Ishikawa (cell line): ENCODE data around the gene MRGPRF.

Experiments
- CEBPB ChIP-seq: IDR thresholded peaks from 2 replicates; pipeline ENCODE4 v1.6.1; 2012
- CREB1 ChIP-seq: IDR thresholded peaks from 2 replicates; pipeline ENCODE4 v1.6.1; 2012; ENCODE audit warnings: low read depth
- EGR1 ChIP-seq: IDR thresholded peaks from 2 replicates; pipeline ENCODE4 v1.6.1; 2012
- EP300 ChIP-seq: IDR thresholded peaks from 2 replicates; pipeline ENCODE4 v1.6.1; 2012; ENCODE audit warnings: borderline replicate concordance
- FOXM1 ChIP-seq: IDR thresholded peaks from 2 replicates; pipeline ENCODE4 v1.6.1; 2012; ENCODE audit warnings: low read depth, borderline replicate concordance
- NFIC ChIP-seq: IDR thresholded peaks from 2 replicates; pipeline ENCODE4 v1.6.1; 2012
- RAD21 ChIP-seq: IDR thresholded peaks from 2 replicates; pipeline ENCODE4 v1.6.1; 2012; ENCODE audit warnings: low read depth
- TAF1 ChIP-seq: IDR thresholded peaks from 2 replicates; pipeline ENCODE4 v1.6.1; 2012; ENCODE audit warnings: low read depth, mild to moderate bottlenecking
- TCF12 ChIP-seq: IDR thresholded peaks from 2 replicates; pipeline ENCODE4 v1.6.1; 2012; ENCODE audit warnings: low read depth
- TEAD4 ChIP-seq: IDR thresholded peaks from 2 replicates; pipeline ENCODE4 v1.6.1; 2012
- YY1 ChIP-seq: IDR thresholded peaks from 2 replicates; pipeline ENCODE4 v1.6.1; 2012; ENCODE audit warnings: low read depth
- ZBTB7A ChIP-seq: IDR thresholded peaks from 2 replicates; pipeline ENCODE4 v1.6.1; 2012; ENCODE audit warnings: low read depth
- TF ChIP-seq, protein P1 (sequence below): IDR thresholded peaks from 2 replicates; pipeline ENCODE4 v1.6.1; 2012
- TF ChIP-seq, protein P2 (sequence below): IDR thresholded peaks from 2 replicates; pipeline ENCODE4 v1.6.1; 2012

MRGPRF gene

DNA sequence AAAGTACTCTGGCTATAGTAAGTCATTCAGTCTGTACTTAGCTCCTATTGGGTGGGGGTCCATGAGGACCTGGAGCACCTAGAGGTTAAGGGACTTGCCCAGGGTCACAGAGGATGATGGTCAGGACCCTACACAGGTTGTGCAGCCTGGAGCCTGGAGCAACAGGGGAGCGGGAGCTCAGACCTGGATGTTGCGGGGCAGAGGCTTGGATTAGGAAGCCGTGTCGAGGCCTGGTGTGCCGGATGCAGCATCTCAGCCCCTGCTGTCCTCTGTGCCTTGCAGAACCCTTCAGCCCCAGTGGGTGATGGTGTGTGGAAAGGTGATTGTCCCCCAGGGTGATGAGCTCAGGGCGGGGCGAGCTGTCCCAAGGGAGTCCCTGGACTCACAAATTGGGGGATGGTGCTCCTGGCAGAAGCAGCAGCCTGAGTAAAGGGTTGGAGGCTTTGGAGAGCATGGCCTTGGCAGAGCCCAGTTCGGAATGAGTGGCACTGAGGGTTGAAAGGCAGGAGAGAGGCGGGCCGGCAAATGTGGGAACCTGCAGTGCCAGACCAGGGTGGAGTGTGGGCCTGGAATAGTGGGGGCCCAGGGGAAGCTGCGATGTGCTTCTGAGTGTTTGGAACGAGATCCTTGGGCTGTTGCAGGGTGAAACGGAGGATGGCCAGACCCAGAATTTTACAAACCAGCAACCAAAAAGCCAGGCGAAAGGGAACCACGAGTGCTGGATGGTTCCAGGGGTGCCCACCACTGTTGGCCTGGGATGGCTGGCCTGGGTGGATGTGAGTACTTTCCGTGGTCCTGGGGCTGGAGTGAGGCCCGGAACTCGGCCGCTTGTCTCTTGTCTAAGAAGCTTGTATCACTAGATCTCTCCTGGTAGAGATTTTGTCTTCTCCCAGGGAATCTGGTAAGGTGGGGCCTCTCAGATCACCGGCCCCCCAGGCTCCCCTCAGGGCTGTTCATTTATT is 38.6 kb upstream of the MRGPRF start:
- no peak for TF ChIP-seq EGR1
- no peak for TF ChIP-seq TCF12
- no peak for TF ChIP-seq YY1
- TF ChIP-seq, protein P1, sequence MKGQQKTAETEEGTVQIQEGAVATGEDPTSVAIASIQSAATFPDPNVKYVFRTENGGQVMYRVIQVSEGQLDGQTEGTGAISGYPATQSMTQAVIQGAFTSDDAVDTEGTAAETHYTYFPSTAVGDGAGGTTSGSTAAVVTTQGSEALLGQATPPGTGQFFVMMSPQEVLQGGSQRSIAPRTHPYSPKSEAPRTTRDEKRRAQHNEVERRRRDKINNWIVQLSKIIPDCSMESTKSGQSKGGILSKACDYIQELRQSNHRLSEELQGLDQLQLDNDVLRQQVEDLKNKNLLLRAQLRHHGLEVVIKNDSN: no peak
- no peak for TF ChIP-seq ZBTB7A
- TF ChIP-seq TEAD4: no peak
- TF ChIP-seq FOXM1: no peak

DNA sequence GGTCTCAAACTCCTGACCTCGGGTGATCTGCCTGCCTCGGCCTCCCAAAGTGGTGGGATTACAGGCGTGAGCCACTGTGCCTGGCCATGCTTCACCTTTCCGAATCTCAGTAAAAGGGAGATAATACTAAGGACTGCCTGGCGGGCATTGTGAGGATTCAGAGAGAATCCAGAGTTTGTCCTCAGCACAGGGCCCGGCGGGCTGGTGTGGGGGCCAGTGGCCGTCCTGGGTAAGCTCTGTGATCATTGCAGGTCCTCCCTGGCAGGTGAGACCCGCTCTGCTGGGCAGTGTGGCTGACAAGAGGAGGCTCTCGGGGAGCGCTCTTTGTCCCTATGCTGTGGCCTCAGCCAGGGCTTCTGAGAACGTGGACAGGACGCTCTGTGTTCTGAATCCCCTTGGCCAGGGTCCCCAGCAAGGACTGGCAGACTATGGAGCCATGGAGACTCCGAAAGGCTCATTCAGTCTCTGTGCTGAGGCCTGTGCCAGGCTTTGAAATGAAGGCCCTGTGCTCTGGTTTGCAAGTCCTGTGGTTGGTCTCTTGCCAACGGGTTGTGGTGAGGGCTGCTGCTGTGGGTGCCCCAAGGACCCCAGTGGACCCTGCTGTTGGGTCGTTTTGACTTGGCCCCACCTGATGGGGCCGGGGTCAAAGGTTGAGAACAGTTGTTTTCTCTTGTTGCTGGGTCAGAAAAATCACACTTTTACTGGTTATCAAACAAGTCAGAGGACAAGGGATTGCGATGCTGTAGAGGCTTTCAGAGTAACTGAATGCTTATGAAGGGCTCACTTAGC is 37.7 kb upstream of the MRGPRF start:
- no peak for TF ChIP-seq ZBTB7A
- TF ChIP-seq, protein P1: no peak
- TF ChIP-seq, protein P2, sequence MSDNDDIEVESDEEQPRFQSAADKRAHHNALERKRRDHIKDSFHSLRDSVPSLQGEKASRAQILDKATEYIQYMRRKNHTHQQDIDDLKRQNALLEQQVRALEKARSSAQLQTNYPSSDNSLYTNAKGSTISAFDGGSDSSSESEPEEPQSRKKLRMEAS: no peak
- no peak for TF ChIP-seq EGR1
- TF ChIP-seq TCF12: no peak
- no peak for TF ChIP-seq RAD21

DNA sequence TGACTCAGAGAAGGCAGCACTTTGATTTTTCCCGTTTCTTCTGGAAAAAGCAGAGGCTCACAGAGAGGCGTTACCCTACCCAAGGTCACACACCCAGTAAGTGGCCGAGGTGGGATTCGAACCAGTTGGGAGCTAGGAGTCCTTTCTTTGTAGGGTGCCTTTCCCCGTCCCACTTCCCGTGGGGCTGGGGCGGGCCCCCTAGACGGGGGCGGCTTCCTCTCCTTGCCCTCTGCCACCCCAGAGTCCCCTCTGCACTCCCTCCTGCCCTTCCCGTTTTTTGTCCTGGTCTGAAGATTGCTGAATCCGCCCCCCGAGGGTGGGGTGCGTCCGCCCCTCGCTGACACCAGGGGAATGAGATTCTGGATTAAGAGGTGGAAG is 36.4 kb upstream of the MRGPRF start:
- TF ChIP-seq FOXM1: no peak
- TF ChIP-seq EP300: no peak

DNA sequence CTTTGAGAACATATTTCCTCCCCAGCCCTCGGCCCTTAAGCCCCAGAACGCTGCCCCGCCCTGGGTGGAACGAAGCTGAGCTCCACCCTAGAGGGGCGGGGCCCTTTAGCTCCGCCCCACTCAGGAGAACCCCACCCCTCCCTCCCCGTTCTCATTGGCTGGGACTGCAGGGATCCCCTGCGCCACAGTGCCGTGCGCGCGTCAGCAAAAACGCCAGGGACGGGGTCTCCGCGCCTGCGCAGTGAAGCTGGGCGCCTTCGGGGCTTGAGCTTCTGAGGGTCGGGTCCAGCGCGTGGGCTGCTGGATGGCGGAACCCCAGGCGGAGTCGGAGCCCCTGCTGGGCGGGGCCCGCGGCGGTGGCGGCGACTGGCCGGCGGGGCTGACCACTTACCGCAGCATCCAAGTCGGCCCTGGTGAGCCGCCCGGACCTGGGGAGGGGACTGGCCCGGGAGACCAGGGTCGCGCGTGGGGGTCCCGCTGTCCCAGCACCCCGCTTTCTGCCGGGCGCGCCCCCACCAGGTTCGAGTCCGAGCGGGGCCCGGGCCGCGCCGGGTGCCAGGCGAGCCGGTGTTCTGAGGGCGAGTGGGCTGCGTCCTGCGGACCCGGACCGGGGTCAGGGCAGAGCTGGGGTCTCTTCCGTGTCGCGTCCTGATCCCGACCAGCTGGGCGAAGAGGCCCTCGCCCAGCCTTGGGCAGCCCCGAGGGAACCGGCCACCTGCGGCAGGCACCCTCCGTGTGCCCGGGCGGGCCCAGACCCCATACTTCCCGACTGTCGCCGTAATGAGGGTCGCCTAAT is 35.8 kb upstream of the MRGPRF start, which contains the start of gene TPCN2:
TSS of gene TPCN2 (plus strand) at position 239 of the 796 bp plus-strand sequence. CDS start at position 305, 66 bp downstream.
- TF ChIP-seq CREB1 (peak; percentile 68), TAF1 (peak; percentile 85), ZBTB7A (peak; percentile 95), EP300 (peak; percentile 11; the same call in 1 of the 2 replicates), EGR1 (peak; percentile 24; the same call in 1 of the 2 replicates), TCF12 (no peak), YY1 (no peak)
- TF ChIP-seq, protein P2: peak; percentile 36

DNA sequence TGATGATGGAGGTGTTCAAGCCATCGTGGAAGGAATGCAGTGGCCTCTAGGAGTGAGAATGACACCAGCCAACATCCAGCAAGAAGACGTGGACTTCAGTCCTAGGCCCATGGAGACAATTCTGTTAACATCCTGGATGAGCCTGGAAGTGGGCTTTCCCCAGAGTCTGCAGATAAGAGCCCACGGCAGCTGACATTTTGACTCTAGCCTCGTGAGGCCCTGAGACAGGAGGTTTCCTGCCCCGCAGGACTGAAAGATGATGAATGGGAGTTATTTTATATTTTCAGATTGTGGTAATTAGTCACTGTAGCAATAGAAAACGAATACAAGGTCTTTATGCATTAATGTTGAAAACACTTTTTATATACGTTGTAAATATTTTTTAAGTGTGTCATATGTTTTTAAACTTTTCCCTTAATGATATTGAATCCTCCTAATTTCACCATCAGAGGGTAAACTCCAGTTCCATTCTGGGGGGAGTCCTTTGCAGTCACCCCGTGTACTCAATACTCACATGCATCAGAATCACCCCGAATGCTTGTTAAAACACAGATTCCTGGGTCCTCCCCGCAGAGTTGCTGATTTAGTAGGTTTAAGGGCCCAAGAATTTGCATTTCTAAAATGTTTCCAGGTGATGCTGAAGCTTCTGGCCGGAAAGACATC is 35.1 kb upstream of the MRGPRF start:
- TF ChIP-seq NFIC (no peak), TEAD4 (no peak), RAD21 (no peak), CEBPB (no peak), EP300 (no peak), EGR1 (no peak), YY1 (no peak), FOXM1 (no peak), TAF1 (no peak)

DNA sequence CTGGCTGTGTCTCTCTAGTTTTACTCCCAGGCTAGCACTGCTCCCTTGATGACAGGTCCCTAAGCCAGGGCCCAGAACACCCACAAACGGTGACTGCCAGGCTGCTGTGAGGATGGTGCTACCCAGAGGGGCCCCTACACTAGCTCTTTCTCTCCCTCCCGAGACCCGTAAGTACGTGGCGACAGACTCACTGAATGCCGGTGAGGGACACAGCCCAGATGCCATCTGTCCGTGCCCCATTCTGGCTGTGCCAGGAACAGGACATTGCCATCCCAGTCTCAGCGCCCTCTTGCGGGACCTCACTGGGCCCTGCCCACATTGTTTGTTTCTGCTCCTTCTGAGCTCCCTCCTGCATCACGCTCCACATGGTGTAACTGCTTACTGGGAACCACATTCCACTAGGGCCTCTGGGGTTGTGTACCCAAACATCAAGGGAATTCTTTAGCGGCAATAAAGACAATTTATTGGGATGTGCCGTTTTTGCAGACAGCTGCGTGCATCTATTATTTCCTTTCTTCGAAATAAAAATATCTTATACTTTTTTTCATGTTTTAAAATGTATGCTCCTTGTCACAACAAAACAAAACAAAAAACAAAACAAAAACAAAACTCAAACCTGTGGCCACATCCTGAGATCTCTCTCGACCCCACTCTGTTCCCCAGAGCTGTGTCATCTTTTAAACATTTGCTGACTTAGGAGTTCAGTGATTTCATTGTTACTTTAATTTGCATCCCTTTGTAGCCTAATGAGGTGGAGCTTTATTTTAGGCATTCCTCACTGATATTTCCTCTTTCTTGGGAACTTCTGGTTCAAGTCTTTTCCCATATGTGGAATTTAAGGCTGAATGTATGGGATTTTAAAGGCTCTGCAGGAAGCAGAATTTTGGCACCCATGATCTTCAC is 31.3 kb upstream of the MRGPRF start:
- TF ChIP-seq, protein P2: peak; percentile 46; the same call in 1 of the 2 replicates
- TF ChIP-seq RAD21 (peak; percentile 69), CREB1 (no peak)

DNA sequence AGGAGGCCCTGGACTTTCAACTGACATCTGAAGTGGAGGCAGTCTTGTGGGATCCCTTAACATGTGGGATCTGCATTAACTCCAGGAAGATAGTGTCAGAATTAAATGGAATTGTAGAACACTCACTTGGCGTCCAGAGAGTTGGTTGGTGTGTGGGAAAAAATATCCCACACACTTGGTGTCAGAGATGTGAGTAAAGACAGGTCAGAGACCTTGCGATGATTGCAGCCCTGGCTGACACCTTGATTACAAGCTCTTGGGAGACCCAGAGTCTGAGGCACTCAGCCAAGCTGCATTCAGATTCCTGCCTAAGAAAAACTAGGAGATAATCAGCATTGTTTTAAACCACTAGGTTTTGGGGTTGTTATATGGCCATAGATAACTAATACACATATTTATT is 28.5 kb upstream of the MRGPRF start:
- TF ChIP-seq ZBTB7A (no peak), TCF12 (no peak), EGR1 (no peak), CEBPB (no peak), CREB1 (no peak), YY1 (no peak)
- TF ChIP-seq, protein P2: no peak
